Nephron (organoid): ENCODE data around the gene GUCA1C.

ENCODE experiments used
- H3K27ac Mint-ChIP-seq, 3 experiments: 2 replicates each; pipeline ENCODE4 v1.8.0; 2020; ENCODE audit warnings: mixed read lengths in 3 of 3, mild to moderate bottlenecking in 2 of 3, moderate library complexity in 1 of 3
- H3K27me3 Mint-ChIP-seq: 2 replicates; pipeline ENCODE4 v1.8.0; 2021; ENCODE audit warnings: low read depth, mild to moderate bottlenecking, moderate library complexity, mixed read lengths
- H3K36me3 Mint-ChIP-seq: 2 replicates; pipeline ENCODE4 v1.8.0; 2020; ENCODE audit warnings: low read depth, mixed read lengths
- H3K4me1 Mint-ChIP-seq: 2 replicates; pipeline ENCODE4 v1.8.0; 2020; ENCODE audit warnings: mixed read lengths
- H3K4me3 Mint-ChIP-seq, 3 experiments: 2 replicates each; pipeline ENCODE4 v1.8.0; 2020; ENCODE audit warnings: mild to moderate bottlenecking in 3 of 3, mixed read lengths in 3 of 3, moderate library complexity in 2 of 3
- H3K9me3 Mint-ChIP-seq: 2 replicates; pipeline ENCODE4 v1.8.0; 2020; ENCODE audit warnings: mixed read lengths
- CTCF ChIP-seq, 3 experiments: fragments of 200-600 bp; sonication (generic); IDR thresholded peaks; one replicate each; pipeline ENCODE4 v1.5.0; 2021; ENCODE audit warnings: antibody characterized with exemption in 3 of 3; ENCODE audit not compliant: unreplicated experiment in 3 of 3

GUCA1C gene

GRCh38 chr3:108897883-108898282 is 55.8 kb downstream of the GUCA1C start:
- Mint-ChIP-seq H3K4me1 (peaks cover 4% of the 10 kb centered on the region), H3K27me3 (peaks cover 4% of the 10 kb centered on the region), H3K27ac (no peak overlapping the region), H3K4me3 (no peak overlapping the region), H3K9me3 (no peaks in the 10 kb centered on the region), H3K36me3 (no peaks in the 10 kb centered on the region)
- no peak for TF ChIP-seq CTCF (IDR thresholded peaks at IDR 0.05; ENCODE audit: unreplicated experiment in 3 of 3)

GRCh38 chr3:108894981-108895380 is 58.7 kb downstream of the GUCA1C start:
- H3K4me1 Mint-ChIP-seq: no peaks in the 10 kb centered on the region
- no peaks in the 10 kb centered on the region for H3K9me3 Mint-ChIP-seq
- H3K4me3 Mint-ChIP-seq: no peak overlapping the region
- H3K27ac Mint-ChIP-seq: no peak overlapping the region
- H3K27me3 Mint-ChIP-seq: peaks cover 7% of the 10 kb centered on the region
- no peak for TF ChIP-seq CTCF (IDR thresholded peaks at IDR 0.05; ENCODE audit: unreplicated experiment in 3 of 3)
- H3K36me3 Mint-ChIP-seq: no peaks in the 10 kb centered on the region

- no peaks in the 10 kb centered on the region for H3K9me3 Mint-ChIP-seq
- no peak overlapping the region for H3K4me3 Mint-ChIP-seq
- no peak for TF ChIP-seq CTCF (IDR thresholded peaks at IDR 0.05; ENCODE audit: unreplicated experiment in 3 of 3)
- peaks cover 4% of the 10 kb centered on the region for H3K27me3 Mint-ChIP-seq
- no peak overlapping the region for H3K27ac Mint-ChIP-seq
- H3K4me1 Mint-ChIP-seq: no peaks in the 10 kb centered on the region
- no peaks in the 10 kb centered on the region for H3K36me3 Mint-ChIP-seq
These were observed 61.8 kb downstream of the GUCA1C start for GRCh38 chr3:108891833-108892232.

GRCh38 chr3:108887777-108888176 is 65.9 kb downstream of the GUCA1C start:
- no peak for TF ChIP-seq CTCF (IDR thresholded peaks at IDR 0.05; ENCODE audit: unreplicated experiment in 3 of 3)
- Mint-ChIP-seq H3K27me3 (peaks cover 4% of the 10 kb centered on the region), H3K4me1 (no peaks in the 10 kb centered on the region), H3K9me3 (no peaks in the 10 kb centered on the region), H3K4me3 (no peak overlapping the region), H3K27ac (peak overlapping the region in 1 of 3 experiments; percentile 28), H3K36me3 (no peaks in the 10 kb centered on the region)

GRCh38 chr3:108887121-108887520 is 66.6 kb downstream of the GUCA1C start:
- Mint-ChIP-seq H3K36me3 (no peaks in the 10 kb centered on the region), H3K27ac (peak overlapping the region in 1 of 3 experiments; percentile 28), H3K4me1 (no peaks in the 10 kb centered on the region), H3K27me3 (peaks cover 4% of the 10 kb centered on the region), H3K9me3 (no peaks in the 10 kb centered on the region), H3K4me3 (no peak overlapping the region)
- TF ChIP-seq CTCF (IDR thresholded peaks at IDR 0.05; ENCODE audit: unreplicated experiment in 3 of 3): no peak

GRCh38 chr3:108883373-108883772 is 70.3 kb downstream of the GUCA1C start:
- Mint-ChIP-seq H3K27me3 (no peaks in the 10 kb centered on the region), H3K36me3 (no peaks in the 10 kb centered on the region), H3K4me1 (no peaks in the 10 kb centered on the region), H3K9me3 (no peaks in the 10 kb centered on the region), H3K27ac (no peak overlapping the region), H3K4me3 (no peak overlapping the region)
- no peak for TF ChIP-seq CTCF (IDR thresholded peaks at IDR 0.05; ENCODE audit: unreplicated experiment in 3 of 3)
